Measurements from ENCODE around the gene NRP1.

DNA sequence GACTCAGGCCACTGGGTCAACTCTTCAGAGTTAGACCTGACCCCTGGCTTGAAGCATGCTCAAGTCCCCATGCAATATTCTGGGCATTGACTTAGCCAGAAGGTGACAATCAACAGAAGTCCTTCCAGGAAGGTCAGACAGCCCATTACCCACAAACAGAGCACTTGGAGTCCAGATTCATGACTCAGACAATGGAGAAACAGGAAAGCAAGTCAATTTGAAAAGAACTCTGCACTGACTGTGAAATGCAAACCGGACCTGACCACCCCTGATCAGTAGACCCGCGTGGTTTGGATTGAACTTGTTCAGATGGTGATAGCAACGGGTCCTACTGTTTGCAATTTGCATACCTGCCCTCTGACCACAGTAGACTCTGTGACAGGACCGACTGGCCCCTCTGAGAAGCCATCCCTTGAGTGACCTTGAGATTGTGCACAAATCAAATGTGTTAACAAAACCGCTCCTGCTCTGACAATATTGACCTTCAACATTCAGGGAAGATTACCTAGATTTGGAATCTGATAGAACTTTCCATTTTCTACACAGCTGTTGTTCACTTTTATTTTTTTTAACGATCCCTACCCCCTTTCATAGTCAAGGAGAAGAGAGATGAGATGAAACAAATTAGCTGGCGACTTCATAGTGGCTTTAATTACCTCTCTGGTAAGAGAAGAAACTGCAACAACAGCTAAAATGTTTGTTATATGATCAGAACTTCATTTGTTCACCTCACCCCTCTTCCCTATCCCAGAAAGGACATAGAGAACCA lies 138.7 kb downstream of the NRP1 start:
- TF ChIP-seq CTCF (IDR thresholded peaks at IDR 0.05) (no peak), POLR2A (IDR thresholded peaks at IDR 0.05) (no peak)

Data from Peyer's patch (tissue), 4 donors.